Left ventricle myocardium inferior (tissue), 1 donor: ENCODE measurements around the gene CALHM5. TPM values are rescaled to one million over a fixed set of nuclear protein-coding genes. Genes with fewer than 3 reads are reported as not detected.

Experiments
- DNase-seq: peaks from one replicate; pipeline ENCODE4 v3.0.0-alpha.2; 2020
- H3K27ac ChIP-seq: fragments of 200-600 bp; replicated peaks from 2 replicates; pipeline ENCODE4 v1.8.0; 2021
- H3K27me3 ChIP-seq: fragments of 200-600 bp; 2 replicates; pipeline ENCODE4 v1.8.0; 2021; ENCODE audit warnings: low read depth
- H3K36me3 ChIP-seq: fragments of 200-600 bp; 2 replicates; pipeline ENCODE4 v1.8.0; 2021
- H3K4me1 ChIP-seq: fragments of 200-600 bp; 2 replicates; pipeline ENCODE4 v1.8.0; 2021
- H3K4me3 ChIP-seq: fragments of 200-600 bp; 2 replicates; pipeline ENCODE4 v1.8.0; 2021; ENCODE audit warnings: mild to moderate bottlenecking, moderate library complexity
- H3K9me3 ChIP-seq: fragments of 200-600 bp; replicated peaks from 2 replicates; pipeline ENCODE4 v1.8.0; 2021
- CTCF ChIP-seq: fragments of 200-600 bp; IDR thresholded peaks from 2 replicates; pipeline ENCODE4 v1.8.0; 2021; ENCODE audit warnings: antibody characterized with exemption, mild to moderate bottlenecking, borderline replicate concordance
- intact Hi-C: fragments of 100-400 bp; cut with micrococcal nuclease; formaldehyde crosslinking; loops from one replicate; pipeline ENCODE4 v1.11.0; 2022
- total RNA-seq: library from RNA; stranded (reverse); fragmentation: NEBNext Ultra II Directional; extraction: Animal tissue kit (Norgen Biotek cat#: 25700); gene quantifications from one replicate; pipeline ENCODE4 v1.2.1, GENCODE V29; 2021
- donor health status: DM: no; HTN: yes; CAD: no; lungs with severe emphysema.

CALHM5 gene
- total RNA-seq, 1 donor from 2014 or later: 2.1 TPM

GRCh38 chr6:116512111-116512559, 696 bp downstream of the CALHM5 start:
- H3K4me3 ChIP-seq: peak overlapping the region; percentile 65
- intact Hi-C loops: no loop called here
- no peaks in the 10 kb centered on the region for H3K27me3 ChIP-seq
- peaks cover 38% of the 10 kb centered on the region for H3K4me1 ChIP-seq
- no peak for DNase-seq
- H3K27ac ChIP-seq: peak overlapping the region; percentile 94
- H3K9me3 ChIP-seq: peaks cover 16% of the 10 kb centered on the region
- no peak for TF ChIP-seq CTCF
- peaks cover 15% of the 10 kb centered on the region for H3K36me3 ChIP-seq

- intact Hi-C loops: no loop called here
- peak overlapping the region; percentile 94 for H3K27ac ChIP-seq
- no peak for TF ChIP-seq CTCF
These were observed 1.3 kb downstream of the CALHM5 start for GRCh38 chr6:116512734-116513133.

GRCh38 chr6:116513224-116513875, 1.9 kb downstream of the CALHM5 start:
- no peak for DNase-seq
- Histone ChIP-seq H3K27ac (peak overlapping the region; percentile 94), H3K36me3 (peaks cover 21% of the 10 kb centered on the region), H3K4me1 (peaks cover 38% of the 10 kb centered on the region), H3K27me3 (no peaks in the 10 kb centered on the region), H3K4me3 (peak overlapping the region; percentile 65), H3K9me3 (peaks cover 14% of the 10 kb centered on the region)
- TF ChIP-seq CTCF: no peak
- intact Hi-C loops: no loop called here

More at GRCh38 chr6:116512734-116513133, 1.3 kb downstream of the CALHM5 start:
- H3K4me3 ChIP-seq: peak overlapping the region; percentile 65
- H3K4me1 ChIP-seq: peaks cover 38% of the 10 kb centered on the region
- no peak for DNase-seq
- peaks cover 18% of the 10 kb centered on the region for H3K36me3 ChIP-seq
- H3K27me3 ChIP-seq: no peaks in the 10 kb centered on the region
- H3K9me3 ChIP-seq: peaks cover 16% of the 10 kb centered on the region

GRCh38 chr6:116514111-116514510, 2.7 kb downstream of the CALHM5 start:
- H3K4me1 ChIP-seq: peaks cover 38% of the 10 kb centered on the region
- peaks cover 6% of the 10 kb centered on the region for H3K9me3 ChIP-seq
- H3K36me3 ChIP-seq: peaks cover 21% of the 10 kb centered on the region
- H3K4me3 ChIP-seq: peak overlapping the region; percentile 65
- intact Hi-C loops: no loop called here
- H3K27me3 ChIP-seq: no peaks in the 10 kb centered on the region
- TF ChIP-seq CTCF: no peak
- no peak for DNase-seq
- H3K27ac ChIP-seq: peak overlapping the region; percentile 94

- H3K9me3 ChIP-seq: no peaks in the 10 kb centered on the region
- no peak overlapping the region for H3K4me3 ChIP-seq
- no peak overlapping the region for H3K27ac ChIP-seq
- peaks cover 21% of the 10 kb centered on the region for H3K36me3 ChIP-seq
- no peak for TF ChIP-seq CTCF
- H3K27me3 ChIP-seq: no peaks in the 10 kb centered on the region
- no peak for DNase-seq
- intact Hi-C loops: no loop called here
- H3K4me1 ChIP-seq: peaks cover 38% of the 10 kb centered on the region
These were observed 3.7 kb downstream of the CALHM5 start for GRCh38 chr6:116515141-116515540.
